ENCODE results near the gene ANKRD7.

Gene ANKRD7

GRCh38 chr7:118214051-118214832 is 10.3 kb upstream of the ANKRD7 start (continued):
- TF ChIP-seq ZNF692 (tag by site-specific recombination; IDR thresholded peaks at IDR 0.05) (0 out of 2 replicates have a peak, but pooled peaks have one; percentile 18), ZSCAN30 (tag by site-specific recombination; IDR thresholded peaks at IDR 0.05) (0 out of 2 replicates have a peak, but pooled peaks have one; percentile 7), SETDB1 (IDR thresholded peaks at IDR 0.05; ENCODE audit: insufficient read length, low read length) (no peak), ZNF561 (tag by site-specific recombination; IDR thresholded peaks at IDR 0.05; ENCODE audit: borderline replicate concordance) (peak; percentile 43; the same call in 1 of the 2 replicates), ZNF37A (tag by site-specific recombination; IDR thresholded peaks at IDR 0.05) (no peak), ZNF514 (tag by site-specific recombination; IDR thresholded peaks at IDR 0.05) (no peak), ZSCAN5A (tag by site-specific recombination; IDR thresholded peaks at IDR 0.05) (no peak), SCRT1 (tag by site-specific recombination; IDR thresholded peaks at IDR 0.05; ENCODE audit: borderline replicate concordance) (no peak), MEIS1 (CRISPR knock-in tag; IDR thresholded peaks at IDR 0.05; ENCODE audit: borderline replicate concordance) (no peak), ZNF133 (tag by site-specific recombination; IDR thresholded peaks at IDR 0.05) (no peak), ZNF404 (tag by site-specific recombination; IDR thresholded peaks at IDR 0.05) (no peak), ZFP3 (tag by site-specific recombination; IDR thresholded peaks at IDR 0.05; ENCODE audit: low read depth) (no peak), ZNF768 (tag by site-specific recombination; IDR thresholded peaks at IDR 0.05) (no peak), ZNF529 (tag by site-specific recombination; IDR thresholded peaks at IDR 0.05; ENCODE audit: insufficient replicate concordance) (no peak), TSHZ1 (tag by site-specific recombination; IDR thresholded peaks at IDR 0.05; ENCODE audit: borderline replicate concordance) (no peak), ZNF501 (tag by site-specific recombination; IDR thresholded peaks at IDR 0.05) (peak; percentile 71; the same call in 1 of the 2 replicates), ZNF155 (tag by site-specific recombination; IDR thresholded peaks at IDR 0.05) (no peak), ZNF645 (tag by site-specific recombination; IDR thresholded peaks at IDR 0.05) (no peak), AEBP2 (tag by site-specific recombination; IDR thresholded peaks at IDR 0.05; ENCODE audit: borderline replicate concordance) (no peak), PRDM6 (tag by site-specific recombination; IDR thresholded peaks at IDR 0.05) (no peak), ZNF138 (tag by site-specific recombination; IDR thresholded peaks at IDR 0.05; ENCODE audit: borderline replicate concordance) (no peak), ZNF600 (tag by site-specific recombination; IDR thresholded peaks at IDR 0.05) (peak; percentile 39; the same call in 1 of the 2 replicates), ZNF223 (tag by site-specific recombination; IDR thresholded peaks at IDR 0.05) (no peak), ZNF335 (tag by site-specific recombination; conservative IDR thresholded peaks at IDR 0.05) (peak; percentile 74), ZNF777 (tag by site-specific recombination; IDR thresholded peaks at IDR 0.05; ENCODE audit: borderline replicate concordance) (no peak), ZNF16 (tag by site-specific recombination; IDR thresholded peaks at IDR 0.05; ENCODE audit: low read depth) (no peak), ZNF146 (tag by site-specific recombination; IDR thresholded peaks at IDR 0.05) (no peak)
